Colonic mucosa (tissue), 4 donors: ENCODE measurements around the gene KCNV2. TPM values are rescaled to one million over a fixed set of nuclear protein-coding genes. Genes with fewer than 3 reads are reported as not detected.

Experiments
- DNase-seq: peaks from one replicate; pipeline ENCODE4 v3.0.0-alpha.2; 2020
- H3K27ac ChIP-seq: fragments of 200-600 bp; one replicate; pipeline ENCODE4 v1.8.0; 2021
- H3K27me3 ChIP-seq: fragments of 200-600 bp; one replicate; pipeline ENCODE4 v1.8.0; 2021
- H3K36me3 ChIP-seq: fragments of 200-600 bp; one replicate; pipeline ENCODE4 v1.8.0; 2021
- H3K4me1 ChIP-seq: fragments of 200-600 bp; one replicate; pipeline ENCODE4 v1.8.0; 2021; ENCODE audit warnings: mild to moderate bottlenecking
- H3K4me3 ChIP-seq: fragments of 200-600 bp; one replicate; pipeline ENCODE4 v1.8.0; 2021
- H3K9ac ChIP-seq, 2 donors: one replicate each; pipeline ENCODE4 v1.7.0; 2013; ENCODE audit warnings: control low read depth in 2 of 2, low read depth in 2 of 2, low read length in 2 of 2
- H3K9me3 ChIP-seq: fragments of 200-600 bp; one replicate; pipeline ENCODE4 v1.8.0; 2021
- CTCF ChIP-seq: fragments of 200-600 bp; IDR thresholded peaks from one replicate; pipeline ENCODE4 v1.8.0; 2022; ENCODE audit warnings: antibody characterized with exemption, mild to moderate bottlenecking
- intact Hi-C: fragments of 100-400 bp; cut with DNase I; formaldehyde crosslinking; loops from one replicate; pipeline ENCODE4 v1.14.1; 2022
- total RNA-seq, 2 donors: library from RNA; stranded (reverse); fragmentation: NEBNext Ultra II Directional in 1 of 2; extraction: Animal tissue kit (Norgen Biotek cat#: 25700) in 1 of 2; gene quantifications; one replicate each; pipeline ENCODE4 v1.2.1, GENCODE V29; 2021
- donor health status: healthy.
- donor health status: DM: no; HTN: no; CAD: no.
- donor health status: DM: no; HTN: no; CAD: no.

Gene KCNV2
- total RNA-seq, 2 donors from 2014 or later: not detected

DNA sequence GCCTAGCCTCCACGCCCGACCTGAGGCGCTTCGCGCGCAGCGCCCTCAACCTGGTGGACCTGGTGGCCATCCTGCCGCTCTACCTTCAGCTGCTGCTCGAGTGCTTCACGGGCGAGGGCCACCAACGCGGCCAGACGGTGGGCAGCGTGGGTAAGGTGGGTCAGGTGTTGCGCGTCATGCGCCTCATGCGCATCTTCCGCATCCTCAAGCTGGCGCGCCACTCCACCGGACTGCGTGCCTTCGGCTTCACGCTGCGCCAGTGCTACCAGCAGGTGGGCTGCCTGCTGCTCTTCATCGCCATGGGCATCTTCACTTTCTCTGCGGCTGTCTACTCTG lies 1.4 kb downstream of the KCNV2 start:
- TF ChIP-seq CTCF: no peak
- H3K27ac ChIP-seq: no peak overlapping the region
- H3K9ac ChIP-seq: no peak overlapping the region
- intact Hi-C loops: no loop called here
- H3K4me1 ChIP-seq: no peaks in the 10 kb centered on the region
- no peaks in the 10 kb centered on the region for H3K27me3 ChIP-seq
- H3K36me3 ChIP-seq: no peaks in the 10 kb centered on the region
- H3K9me3 ChIP-seq: no peaks in the 10 kb centered on the region
- H3K4me3 ChIP-seq: no peak overlapping the region
- no peak for DNase-seq

DNA sequence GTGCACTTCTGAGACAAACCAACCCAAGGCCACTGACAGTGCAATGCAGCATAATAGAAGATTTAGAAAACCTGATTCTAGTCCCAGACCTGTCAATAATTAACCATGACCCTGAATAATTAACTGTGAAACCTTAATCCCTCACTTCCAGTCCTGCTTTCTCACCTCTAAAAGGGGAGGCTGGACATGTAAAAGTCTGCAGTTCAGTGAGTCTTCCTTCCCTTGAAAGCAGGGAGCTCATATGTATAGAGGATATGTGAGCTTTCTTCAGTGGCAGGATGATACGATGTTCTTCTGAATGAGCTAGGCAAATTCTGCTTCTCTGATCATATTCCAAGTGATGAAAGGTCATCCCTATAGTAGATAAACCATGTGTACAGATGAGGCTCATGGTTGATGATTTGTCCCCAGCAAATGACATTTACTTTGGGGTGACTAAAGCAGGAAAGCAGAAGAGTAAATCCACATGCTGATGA lies 2.9 kb downstream of the KCNV2 start:
- intact Hi-C loops: loop anchor here (10.0 kb wide), 1 partner anchor 485 kb away; no protein-coding TSS in a partner anchor
- no peaks in the 10 kb centered on the region for H3K4me1 ChIP-seq
- no peak overlapping the region for H3K9ac ChIP-seq
- H3K36me3 ChIP-seq: no peaks in the 10 kb centered on the region
- no peaks in the 10 kb centered on the region for H3K9me3 ChIP-seq
- no peak for DNase-seq
- no peak overlapping the region for H3K27ac ChIP-seq
- no peak for TF ChIP-seq CTCF
- no peaks in the 10 kb centered on the region for H3K27me3 ChIP-seq
- H3K4me3 ChIP-seq: no peak overlapping the region

DNA sequence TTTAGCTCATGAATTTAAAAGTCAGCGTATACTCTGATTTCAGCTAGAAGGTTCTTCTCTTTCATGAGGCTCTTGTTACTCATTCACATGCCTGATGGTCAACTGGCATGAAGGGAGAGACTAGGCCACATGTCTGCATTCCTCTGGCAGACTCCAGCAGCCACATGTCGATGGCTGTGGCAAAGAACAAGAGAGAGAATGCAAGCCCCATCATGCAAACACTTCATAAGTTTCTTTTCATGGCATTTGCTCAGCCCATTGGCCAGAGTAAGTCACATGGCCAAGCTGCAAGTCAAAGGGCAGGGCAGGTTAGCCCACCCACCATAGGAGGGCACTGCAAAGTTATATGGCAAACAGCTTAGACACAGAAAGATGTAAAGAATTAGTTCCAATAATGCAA lies 5.4 kb downstream of the KCNV2 start:
- H3K4me3 ChIP-seq: no peak overlapping the region
- no peaks in the 10 kb centered on the region for H3K9me3 ChIP-seq
- intact Hi-C loops: loop anchor here (10.0 kb wide), 1 partner anchor 488 kb away; no protein-coding TSS in a partner anchor
- no peak for TF ChIP-seq CTCF
- no peaks in the 10 kb centered on the region for H3K27me3 ChIP-seq
- no peak overlapping the region for H3K9ac ChIP-seq
- no peak for DNase-seq
- H3K4me1 ChIP-seq: no peaks in the 10 kb centered on the region
- no peaks in the 10 kb centered on the region for H3K36me3 ChIP-seq
- H3K27ac ChIP-seq: no peak overlapping the region

DNA sequence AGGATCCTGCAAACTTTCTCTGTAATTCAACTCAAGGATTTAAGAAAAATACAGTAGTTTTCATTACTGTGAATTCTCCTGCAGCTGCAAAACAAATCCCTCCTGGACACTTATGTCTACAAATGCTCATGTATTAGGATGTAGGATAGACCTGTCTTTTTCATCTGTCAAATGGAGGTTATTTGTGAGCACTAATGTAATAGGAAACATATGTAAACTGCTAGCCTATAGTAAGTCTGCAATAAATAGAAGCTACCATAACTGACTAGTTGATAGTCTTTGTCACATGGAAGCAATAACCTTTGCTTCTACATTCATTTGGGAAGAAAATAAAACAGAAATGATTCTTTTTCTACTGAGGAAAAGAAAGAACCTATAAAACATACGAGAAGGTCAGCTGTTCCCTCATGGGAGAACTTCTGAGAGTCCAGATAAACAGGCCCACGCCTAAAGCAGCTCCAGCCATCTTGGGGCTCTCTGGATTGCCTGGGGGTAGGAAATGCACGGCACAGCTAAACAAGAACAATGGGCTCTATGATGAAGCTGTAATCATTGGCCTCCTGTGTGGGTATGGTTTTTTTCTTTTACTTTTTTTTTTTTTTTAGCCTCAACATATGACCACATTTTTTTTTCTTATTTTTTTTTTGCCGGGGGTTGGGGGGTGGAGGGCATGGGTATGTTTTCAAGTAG lies 6.2 kb downstream of the KCNV2 start:
- no peak for DNase-seq
- no peak for TF ChIP-seq CTCF
- H3K9ac ChIP-seq: no peak overlapping the region
- H3K4me3 ChIP-seq: no peak overlapping the region
- no peaks in the 10 kb centered on the region for H3K4me1 ChIP-seq
- no peak overlapping the region for H3K27ac ChIP-seq
- H3K27me3 ChIP-seq: no peaks in the 10 kb centered on the region
- intact Hi-C loops: loop anchor here (10.0 kb wide), 1 partner anchor 489 kb away; no protein-coding TSS in a partner anchor
- no peaks in the 10 kb centered on the region for H3K36me3 ChIP-seq
- no peaks in the 10 kb centered on the region for H3K9me3 ChIP-seq

- no peak for TF ChIP-seq CTCF
- intact Hi-C loops: loop anchor here (10.0 kb wide), 1 partner anchor 490 kb away; no protein-coding TSS in a partner anchor
- no peaks in the 10 kb centered on the region for H3K9me3 ChIP-seq
- no peaks in the 10 kb centered on the region for H3K4me1 ChIP-seq
- H3K27me3 ChIP-seq: no peaks in the 10 kb centered on the region
- no peak for DNase-seq
- no peak overlapping the region for H3K9ac ChIP-seq
- no peak overlapping the region for H3K4me3 ChIP-seq
- H3K27ac ChIP-seq: no peak overlapping the region
- H3K36me3 ChIP-seq: no peaks in the 10 kb centered on the region
Observed at GRCh38 chr9:2725126-2725525, 7.8 kb downstream of the KCNV2 start.
